HCT116 (cell line): ENCODE data around the gene SPNS1.

ENCODE experiments used
- CTCF ChIP-seq, 3 experiments: fragments of 200-600 bp in 1 of 3; sonication (generic) in 1 of 3; IDR thresholded peaks in 2 of 3; conservative IDR thresholded peaks in 1 of 3; 2 replicates each; pipeline ENCODE4 v1.5.1; 2012 to 2017; ENCODE audit warnings: low read depth in 2 of 3, low read length in 2 of 3, antibody characterized with exemption in 1 of 3, borderline replicate concordance in 1 of 3, control low read depth in 1 of 3, mild to moderate bottlenecking in 1 of 3, mixed read lengths in 1 of 3, mixed run types in 1 of 3, moderate library complexity in 1 of 3; ENCODE audit not compliant: insufficient read depth in 1 of 3
- EZH2 ChIP-seq: fragments of 200-600 bp; sonication (generic); IDR thresholded peaks from 2 replicates; pipeline ENCODE4 v1.6.1; 2017; ENCODE audit warnings: antibody characterized with exemption, mixed run types
- ZNF274 ChIP-seq: fragments of 200-500 bp; sonication (Bioruptor generic); IDR thresholded peaks from 2 replicates; pipeline ENCODE4 v1.6.1; 2014; ENCODE audit warnings: mild to moderate bottlenecking, low read depth, low read length, inconsistent platforms

- TF ChIP-seq EZH2 (no peak), ZNF274 (no peak), CTCF (IDR thresholded peaks at IDR 0.05 in 2 of 3, conservative IDR thresholded peaks at IDR 0.05 in 1 of 3; ENCODE audit: borderline replicate concordance in 1 of 3, insufficient read depth in 1 of 3, low read depth in 2 of 3, low read length in 2 of 3) (no peak)
Observed at GRCh38 chr16:28925386-28926228, 49.0 kb upstream of the SPNS1 start.
